ENCODE results near the gene FEZF1.
"Not testable (repeated sequence)": the region's sequence is repeated elsewhere in the genome, so short reads cannot be mapped to it uniquely, and the experiment has no call there.

FEZF1 gene

DNA sequence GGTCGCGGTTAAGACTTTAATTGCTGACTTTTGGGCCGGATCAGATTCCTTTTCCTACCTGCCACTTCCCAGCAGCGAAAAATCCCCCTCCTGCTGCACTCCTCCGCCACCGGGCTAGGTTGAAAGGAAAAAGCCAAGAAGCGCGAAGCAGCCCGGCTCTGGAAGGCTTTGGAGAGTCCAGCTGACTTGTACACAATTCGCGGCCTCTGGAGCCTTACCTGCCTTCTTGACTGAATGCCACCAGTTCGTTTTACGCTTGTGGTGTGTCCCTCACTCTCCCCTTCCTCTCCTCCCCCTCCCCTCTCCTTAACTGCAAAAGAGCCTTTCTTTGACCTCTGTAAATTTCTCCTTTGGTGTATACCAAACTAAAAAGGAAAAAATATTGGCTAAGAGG is 2.7 kb upstream of the FEZF1 start:
- DNase-seq (ENCODE audit: low read depth, low spot score) = no peak

DNA sequence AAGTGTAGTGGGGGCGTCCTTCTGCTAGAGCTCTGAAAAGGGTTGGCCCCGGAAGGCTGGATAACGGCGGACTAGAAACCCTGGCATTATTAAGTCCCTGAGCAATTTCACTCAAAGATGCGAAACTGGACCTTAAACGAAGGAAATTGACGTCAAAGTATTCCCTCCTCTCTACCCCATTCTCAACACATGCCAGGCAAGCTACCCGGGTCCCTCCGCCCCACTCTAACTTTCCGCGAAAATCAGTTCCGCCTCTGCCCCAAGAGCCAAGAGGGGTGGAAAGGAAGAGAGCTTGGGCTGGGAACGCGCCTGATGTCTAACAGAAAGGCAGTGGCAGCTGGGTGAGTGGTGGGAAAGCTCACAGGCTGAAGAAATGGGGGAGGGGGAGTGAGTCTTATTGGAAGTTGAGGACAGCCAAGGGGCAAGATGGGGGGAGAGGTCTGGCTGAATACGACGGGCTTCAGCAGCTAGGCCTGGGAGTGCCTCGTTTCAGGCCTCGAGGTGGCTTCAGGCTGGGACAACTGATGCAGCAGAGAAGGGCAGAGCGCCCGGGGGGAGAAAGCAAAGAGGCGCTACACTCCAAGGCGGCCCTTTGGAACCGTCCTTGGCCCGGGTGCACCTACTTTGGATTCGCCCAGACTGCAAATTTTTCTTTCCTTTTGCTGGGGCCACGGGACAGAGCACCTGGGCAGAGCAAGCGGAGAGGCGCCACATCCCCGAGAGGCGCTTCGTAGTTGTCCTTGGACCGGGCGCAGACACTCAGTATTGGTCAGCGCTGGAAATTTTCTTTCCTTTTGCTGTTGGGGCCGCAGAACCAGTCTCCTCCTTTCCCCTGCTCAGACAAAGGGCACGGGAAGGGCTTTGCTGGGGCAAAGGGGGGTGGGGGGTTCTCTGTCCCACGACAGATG is 2.0 kb upstream of the FEZF1 start:
- no peak for DNase-seq (ENCODE audit: low read depth, low spot score)

DNA sequence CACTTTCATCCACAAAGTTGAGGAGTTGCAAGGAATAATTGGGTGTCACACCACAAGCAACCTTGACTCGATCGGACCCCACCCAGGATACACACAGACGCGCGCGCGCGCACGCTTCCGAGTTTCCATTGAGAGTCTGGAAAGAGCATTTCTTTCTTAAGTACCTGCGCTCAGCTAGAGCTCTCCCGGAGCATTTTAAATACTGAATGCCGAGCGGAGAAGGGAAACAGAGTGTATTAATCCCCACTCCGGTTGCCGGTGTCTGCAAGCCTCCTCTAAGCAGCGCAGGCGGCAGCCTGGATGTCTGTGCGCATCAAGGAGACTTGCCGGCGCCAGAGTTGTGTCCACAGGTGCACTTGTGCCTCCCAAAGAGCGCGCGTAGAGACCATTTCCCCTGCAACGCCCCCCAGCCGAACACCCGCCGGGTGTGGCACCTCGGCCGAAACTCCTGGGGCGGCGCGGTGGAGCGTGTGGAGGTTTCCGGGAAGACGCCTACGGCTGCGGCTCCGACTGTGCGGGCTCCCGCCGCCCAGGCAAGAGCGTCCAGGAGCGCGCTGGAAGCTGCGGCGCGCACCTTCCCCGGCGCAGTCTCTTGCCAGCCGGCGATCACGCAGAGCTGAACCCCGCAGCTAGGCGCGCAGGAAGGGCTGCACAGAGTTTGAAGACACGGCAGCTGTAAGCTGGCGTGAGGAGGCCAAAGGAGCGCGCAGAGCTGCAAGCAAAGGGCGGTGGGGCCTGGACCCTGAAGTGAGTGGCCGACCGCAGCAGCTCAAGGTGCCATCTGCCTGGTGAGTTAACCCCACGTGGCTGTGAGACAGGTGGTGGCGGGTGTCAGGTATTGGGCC is 1.1 kb upstream of the FEZF1 start:
- no peak for DNase-seq (ENCODE audit: low read depth, low spot score)

DNA sequence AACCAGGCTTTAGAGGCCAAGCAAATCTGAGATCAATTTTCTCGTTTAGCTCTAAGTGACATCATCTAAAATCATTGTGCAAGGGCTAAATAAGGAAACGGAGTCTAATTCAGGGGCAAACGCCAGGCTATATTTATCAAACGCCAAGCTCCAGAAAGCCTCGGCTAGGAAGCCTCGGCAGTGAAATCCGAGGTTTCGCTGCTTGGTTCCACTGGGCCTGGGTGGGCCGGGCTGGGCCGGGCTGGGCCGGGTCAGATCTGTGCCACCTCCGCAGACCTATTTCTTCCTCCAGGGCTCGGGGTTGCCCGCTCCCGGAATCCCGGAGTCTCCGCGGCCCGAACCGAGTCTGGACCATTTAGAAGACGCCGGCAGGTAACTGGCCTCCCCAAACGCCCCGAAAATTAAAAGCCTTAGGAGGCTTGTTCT is 459 bp upstream of the FEZF1 start:
- no peak for DNase-seq (ENCODE audit: low read depth, low spot score)

DNA sequence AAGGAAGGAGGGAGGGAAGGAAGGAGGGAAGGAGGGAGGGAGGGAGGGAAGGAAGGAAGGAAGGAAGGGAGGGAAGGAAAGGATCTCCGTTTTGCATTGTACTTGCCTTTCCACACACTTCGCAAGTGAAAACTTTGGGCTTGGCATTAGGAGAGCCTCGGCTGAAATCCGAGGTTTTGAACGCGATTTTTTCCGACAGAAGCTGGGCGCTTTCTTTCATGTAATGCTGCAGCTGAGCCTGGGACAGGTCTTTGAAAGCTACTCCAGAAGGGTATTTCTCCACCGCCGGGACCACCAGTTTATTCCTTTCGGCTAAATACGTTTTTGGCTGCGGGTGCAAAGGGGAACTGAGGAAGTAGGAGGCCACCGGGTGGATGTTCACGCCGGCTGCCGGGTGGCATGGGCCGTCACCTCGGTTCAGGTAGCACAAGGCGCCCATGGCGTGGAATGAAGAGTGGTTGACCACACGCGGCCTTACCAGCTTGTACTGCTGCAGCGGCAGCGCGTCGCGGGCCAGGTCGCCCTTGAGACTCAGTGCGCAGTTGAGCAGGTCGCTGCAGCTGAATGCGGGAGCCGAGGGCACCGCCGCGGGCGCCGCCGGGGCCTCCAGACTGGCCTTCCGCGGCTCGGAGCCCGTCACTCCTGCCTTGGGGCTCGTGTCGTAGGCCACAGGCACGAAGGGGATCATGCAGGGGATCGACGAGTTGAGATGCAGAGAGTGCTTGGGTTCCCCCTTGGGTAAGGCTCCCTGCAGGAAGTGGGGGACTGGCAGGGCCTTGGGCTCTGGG is 825 bp downstream of the FEZF1 start:
- no peak for DNase-seq (ENCODE audit: low read depth, low spot score)

DNA sequence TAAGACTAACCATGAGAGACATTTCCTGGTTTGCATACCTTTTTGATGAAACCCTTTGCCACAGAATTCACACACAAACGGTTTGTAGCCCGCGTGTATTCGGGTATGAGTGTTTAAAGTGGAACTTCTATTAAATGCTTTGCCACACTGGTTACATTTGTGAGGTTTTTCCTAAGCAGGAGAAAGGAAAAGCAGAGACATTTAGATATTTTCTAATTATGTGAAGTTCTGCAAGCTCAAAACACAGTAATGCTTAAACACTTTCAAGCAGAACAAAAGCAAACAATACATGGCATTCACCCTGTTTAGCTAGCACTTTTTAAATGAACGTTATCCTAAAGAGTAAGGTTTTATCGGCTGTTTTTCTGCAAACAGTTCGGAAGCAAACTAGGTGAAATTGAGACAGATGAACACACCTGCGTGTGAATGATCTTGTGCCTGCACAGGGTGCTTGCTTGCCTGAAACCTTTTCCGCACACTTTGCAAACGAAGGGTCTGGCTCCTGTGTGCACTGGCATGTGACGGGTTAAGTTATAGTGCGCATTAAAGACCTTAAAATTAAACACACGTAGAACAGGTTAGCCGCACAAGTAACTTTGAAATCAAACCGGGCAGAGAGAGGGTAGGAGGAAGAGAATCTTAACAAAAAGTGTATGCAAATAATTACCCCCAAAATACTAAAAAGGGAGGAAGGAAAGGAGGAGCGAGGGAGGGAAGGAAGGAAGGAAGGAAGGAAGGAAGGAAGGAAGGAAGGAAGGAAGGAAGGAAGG is 1.6 kb downstream of the FEZF1 start:
- DNase-seq (ENCODE audit: low read depth, low spot score) = no peak

DNA sequence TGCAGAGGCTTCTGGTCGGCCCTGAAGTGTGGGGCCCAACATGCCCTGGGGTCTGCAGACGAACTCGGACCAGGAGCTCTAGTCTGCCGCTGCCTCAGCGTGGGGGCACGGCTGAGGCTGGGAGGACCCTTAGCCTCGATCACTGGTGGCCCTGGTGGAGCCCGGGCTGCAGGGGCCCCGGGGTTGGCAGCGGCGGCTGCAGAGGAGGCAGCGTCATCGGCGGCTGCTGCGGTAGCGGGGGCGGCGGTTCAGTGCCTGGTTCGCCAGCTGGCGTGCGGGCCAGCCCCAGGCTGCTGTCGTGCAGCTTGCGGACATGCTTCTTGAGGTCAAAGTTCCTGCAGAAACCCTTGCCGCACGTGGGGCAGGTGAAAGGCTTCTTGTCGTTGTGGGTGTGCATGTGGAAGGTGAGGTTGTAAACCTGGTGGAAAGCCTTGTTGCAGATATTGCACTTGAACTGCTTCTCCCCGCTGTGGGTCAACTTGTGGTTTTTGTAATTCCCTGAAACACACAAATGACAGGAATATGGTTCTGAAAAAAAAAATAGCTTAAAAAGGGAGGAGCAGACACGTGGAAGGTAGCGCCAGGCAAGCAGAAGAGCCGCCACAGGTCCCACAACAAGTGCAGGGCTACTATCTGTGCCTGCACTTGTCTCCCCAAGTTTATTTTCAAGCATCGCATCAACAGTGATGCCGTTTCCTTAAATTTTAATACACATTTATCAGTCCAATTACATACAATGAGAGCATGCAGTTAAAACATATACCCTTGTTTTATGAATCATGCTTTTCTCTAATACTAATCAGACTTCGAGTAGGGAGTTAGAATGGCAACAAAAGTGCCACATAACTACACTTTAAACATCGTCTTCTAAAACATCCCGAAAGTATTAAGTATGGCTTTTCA is 2.4 kb downstream of the FEZF1 start:
- DNase-seq (ENCODE audit: low read depth, low spot score) = no peak

DNA sequence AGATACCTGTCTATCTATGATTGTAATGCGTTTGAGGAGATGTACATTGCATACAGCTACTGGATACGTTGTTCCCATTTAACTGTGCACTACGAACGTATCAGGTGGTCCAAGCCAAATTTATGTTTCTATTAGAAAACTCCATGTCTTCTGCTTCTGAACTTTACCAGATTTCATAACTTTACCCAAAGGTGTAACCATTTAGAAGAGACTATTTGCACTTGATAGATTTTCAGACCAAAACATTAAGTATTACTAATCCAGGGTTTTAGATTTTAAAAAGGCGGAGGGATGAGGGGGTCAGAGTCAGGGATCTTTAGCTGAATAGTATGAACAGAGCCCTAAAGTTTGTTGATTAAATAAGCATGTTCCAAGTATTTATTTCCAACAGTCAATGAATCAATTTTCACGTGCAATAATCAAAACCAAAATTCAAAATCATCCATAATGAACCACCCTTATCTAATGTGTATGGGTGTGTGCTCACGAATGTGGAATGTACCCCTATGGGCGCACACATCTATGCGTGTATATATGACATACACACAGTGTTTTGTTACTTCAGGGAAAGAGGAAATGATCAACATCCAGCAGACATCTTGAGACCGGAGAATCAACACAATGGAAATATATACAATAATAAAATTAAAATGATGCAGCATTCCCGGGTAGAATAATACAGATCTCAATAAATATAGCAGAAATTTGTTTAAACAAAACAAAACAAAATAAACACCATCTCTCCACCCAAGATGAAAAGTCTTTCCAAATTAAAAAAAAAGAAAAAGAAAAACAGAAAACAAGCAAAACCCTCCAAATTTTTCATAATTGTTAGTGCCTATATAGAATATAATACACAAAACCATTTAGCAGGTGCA is 3.4 kb downstream of the FEZF1 start:
- DNase-seq (ENCODE audit: low read depth, low spot score) = no peak

DNA sequence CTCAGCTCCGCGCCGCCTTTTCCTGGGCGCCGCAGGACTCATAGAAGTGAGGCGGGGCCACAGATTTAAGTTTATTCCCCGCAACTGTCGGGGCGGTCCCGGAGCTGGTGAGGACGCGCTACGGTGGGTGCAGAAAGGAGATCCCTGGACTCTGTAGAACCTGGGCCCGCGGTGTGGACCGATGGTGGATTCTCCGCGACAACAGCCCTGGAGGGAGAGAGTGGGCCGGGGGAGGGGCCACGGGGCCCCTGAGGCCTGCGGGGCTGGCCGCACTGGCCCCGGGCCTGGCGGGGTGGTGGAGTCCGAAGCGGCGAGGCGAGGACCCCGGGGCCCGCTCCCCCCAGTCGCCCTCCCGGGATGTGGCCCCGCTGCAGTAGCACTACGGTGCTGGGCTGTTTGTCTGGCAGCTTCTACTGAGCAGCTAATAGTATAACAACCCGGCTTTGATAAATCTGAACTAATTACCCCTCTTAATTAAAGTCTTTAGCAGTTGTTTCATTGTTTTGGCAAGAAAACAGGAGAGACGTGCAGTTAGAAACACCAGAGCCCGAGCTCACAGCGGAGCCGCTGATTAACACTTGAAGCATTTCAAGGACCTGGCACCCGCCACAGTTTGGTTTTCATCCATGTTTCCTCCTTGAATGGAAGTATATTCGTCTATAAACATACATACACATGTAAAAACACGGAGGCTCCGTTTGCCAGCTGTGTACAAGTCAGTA is 4.2 kb downstream of the FEZF1 start:
- no peak for DNase-seq (ENCODE audit: low read depth, low spot score)

DNA sequence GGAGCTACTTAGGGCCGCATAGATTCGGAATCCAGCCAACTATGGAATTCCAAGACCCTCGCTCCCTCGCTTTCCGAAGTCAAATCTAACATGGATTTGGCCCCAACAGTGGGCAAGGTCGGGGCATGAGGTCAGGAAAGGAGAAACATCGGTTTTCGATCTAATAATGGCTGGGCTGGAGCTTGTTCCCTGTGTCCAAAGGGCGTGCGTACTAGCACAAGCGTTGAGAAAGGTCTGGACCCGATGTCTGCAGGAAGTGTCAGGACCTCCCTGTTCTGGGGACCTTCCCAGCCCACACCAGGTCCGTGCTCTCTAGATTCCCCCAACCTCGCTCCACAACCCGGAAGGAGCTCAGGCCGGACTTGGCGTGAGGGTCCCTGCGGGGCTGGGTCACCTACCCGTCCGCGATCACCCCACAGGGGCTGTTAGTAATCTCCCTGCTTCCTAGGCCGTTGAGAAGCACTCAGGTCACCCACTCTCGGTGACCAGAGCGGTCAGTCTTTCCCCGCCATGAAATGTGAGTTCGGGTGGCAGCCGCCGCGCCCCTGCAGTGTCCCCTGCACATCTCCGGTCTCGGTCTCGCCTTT is 4.8 kb downstream of the FEZF1 start:
- no peak for DNase-seq (ENCODE audit: low read depth, low spot score)

DNA sequence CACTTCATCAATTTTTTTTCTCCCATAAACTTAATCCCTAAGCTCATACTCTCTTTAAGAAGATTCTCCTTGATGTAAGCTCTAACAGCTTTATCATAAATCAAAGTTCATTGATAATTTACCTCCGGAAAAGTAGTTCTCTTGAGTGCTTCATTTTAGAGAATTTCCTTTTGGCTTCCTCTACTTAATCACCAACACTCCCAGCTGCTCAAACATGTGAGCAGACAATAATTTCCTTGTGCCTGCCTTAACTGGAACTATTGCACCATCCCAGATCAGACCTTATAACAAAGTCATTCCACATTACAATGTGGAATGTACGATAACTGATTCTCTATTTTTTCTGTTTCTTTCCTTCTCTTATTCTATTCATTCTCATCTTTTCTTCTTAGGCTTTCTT is 5.9 kb downstream of the FEZF1 start:
- no peak for DNase-seq (ENCODE audit: low read depth, low spot score)

DNA sequence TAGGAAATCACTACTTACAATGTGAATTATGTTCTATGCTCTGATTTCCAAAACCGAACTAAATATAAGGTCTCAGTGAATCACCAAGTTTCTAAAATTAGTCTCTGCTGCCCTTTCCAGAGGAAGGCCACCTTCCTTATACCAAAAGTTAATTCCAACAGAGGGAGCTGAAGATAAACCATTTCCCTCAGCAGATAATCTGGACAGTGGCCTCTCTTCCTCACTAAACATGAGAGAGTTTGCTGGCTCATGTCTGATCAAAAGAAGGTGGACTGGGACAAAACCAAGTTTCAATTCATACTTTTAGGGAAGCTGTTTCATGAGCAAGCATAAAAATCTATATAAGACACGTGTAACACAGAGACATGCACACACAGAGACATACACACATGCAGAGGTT is 6.4 kb downstream of the FEZF1 start:
- no peak for DNase-seq (ENCODE audit: low read depth, low spot score)

DNA sequence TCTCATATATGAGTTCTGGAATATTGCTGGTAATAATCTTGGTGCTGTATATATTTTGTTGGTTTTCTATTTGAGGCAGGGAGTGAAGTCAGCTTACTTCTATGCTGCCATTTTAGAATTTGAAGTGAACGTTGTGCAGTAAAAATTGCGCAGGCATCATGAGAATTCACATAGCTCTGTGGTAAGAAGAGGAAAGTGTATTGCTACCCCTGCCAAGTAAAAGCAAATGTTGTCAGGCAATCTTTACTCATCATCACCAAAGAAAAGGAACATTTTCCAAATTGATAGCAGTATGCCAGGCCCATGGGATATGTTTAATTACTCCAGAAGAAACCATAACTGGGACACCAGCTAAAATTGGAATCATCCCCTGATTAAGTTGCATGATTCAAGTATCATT is 13.4 kb downstream of the FEZF1 start:
- no peak for DNase-seq (ENCODE audit: low read depth, low spot score)

DNA sequence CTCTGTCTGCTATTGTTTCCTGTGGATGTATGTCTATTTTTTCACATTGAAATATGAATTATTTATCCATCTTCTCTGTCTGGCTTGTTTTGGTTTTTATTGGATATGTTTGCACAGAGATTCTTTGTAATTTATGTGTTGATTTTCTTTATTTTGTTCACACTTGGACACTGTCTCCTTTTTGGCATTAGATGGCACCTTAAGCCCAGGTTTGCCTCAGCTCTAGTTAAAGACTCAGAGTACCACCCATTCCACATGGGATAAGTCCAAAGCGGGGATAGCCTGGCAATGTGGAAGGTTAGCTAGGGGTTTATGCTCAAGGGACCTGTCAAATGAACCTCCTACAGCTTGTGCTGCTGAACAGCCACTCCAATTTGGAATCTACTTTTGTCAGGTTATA is 14.1 kb downstream of the FEZF1 start:
- DNase-seq (ENCODE audit: low read depth, low spot score) = no peak

DNA sequence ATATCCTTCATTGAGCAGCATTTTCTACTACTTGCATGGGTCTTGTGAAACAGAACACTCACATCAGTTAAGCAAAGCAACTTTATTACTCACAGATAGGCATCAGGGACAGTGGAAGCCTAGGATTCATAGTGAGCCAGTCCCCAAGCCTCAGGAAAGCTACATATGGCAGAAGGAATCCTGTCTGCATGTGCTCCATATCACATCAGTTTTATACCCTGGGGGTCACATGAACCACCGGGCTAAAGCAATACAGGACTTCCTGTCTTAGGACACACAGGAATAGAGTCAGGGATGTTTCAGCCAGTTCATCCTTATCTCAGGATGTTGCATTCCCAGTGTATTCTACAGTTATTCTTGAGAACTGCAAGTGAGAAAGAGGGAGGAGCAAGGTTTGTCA is 15.1 kb downstream of the FEZF1 start:
- DNase-seq (ENCODE audit: low read depth, low spot score) = no peak

DNA sequence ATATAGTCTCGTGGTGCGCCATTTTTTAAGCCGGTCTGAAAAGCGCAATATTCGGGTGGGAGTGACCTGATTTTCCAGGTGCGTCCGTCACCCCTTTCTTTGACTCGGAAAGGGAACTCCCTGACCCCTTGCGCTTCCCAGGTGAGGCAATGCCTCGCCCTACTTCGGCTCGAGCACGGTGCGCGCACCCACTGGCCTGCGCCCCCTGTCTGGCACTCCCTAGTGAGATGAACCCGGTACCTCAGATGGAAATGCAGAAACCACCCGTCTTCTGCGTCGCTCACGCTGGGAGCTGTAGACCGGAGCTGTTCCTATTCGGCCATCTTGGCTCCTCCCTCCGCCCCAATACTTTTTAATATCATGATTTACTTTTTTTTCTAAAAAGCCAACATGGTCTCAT is 19.9 kb downstream of the FEZF1 start:
- not testable (repeated sequence) for DNase-seq (ENCODE audit: low read depth, low spot score)

DNA sequence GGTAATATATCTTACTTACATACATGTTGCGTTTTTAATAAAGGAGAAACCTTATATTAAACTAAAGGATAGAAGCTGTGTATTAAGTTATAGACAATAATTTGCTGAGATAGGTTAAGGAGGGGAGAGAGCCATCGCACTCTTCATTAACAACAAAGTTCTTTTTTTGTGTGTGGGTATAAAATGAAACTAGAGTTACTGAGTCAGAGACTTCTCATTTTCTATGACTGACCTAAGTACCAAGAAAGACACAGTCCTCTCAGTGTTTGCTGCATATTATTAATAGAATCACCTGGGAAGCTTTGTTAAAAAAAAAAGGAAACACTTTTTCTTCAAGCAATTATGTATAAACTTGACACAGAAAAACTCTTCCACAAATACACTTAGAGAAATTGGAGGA is 31.4 kb downstream of the FEZF1 start:
- no peak for DNase-seq (ENCODE audit: low read depth, low spot score)

DNA sequence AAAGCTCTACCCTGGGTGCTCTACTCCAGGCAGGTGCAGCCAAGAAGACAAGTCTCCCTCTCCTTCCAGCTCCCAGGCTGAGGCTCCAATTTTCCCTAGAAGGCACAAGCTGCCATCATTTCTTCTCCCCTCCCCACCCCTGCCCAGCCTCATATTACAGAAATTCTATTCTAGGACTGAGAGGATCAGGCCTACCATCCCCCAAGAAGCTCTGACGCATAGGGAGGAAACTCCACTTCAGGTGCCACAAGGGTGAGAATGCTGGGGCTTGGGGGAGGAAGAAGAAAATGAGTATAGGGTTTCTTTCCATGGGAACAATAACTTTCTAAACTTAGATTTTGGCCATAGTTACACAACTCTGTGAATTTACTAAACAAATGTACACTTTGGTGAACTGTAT is 35.3 kb downstream of the FEZF1 start:
- no peak for DNase-seq (ENCODE audit: low read depth, low spot score)
